Measurements from ENCODE around the gene REV3L. TPM values are rescaled to one million over a fixed set of nuclear protein-coding genes. Genes with fewer than 3 reads are reported as not detected.

REV3L gene
- total and polyA plus RNA-seq, 2 donors (not counting 1 experiment from before 2014, with no cell fraction given) = 42.9 to 127 TPM

DNA sequence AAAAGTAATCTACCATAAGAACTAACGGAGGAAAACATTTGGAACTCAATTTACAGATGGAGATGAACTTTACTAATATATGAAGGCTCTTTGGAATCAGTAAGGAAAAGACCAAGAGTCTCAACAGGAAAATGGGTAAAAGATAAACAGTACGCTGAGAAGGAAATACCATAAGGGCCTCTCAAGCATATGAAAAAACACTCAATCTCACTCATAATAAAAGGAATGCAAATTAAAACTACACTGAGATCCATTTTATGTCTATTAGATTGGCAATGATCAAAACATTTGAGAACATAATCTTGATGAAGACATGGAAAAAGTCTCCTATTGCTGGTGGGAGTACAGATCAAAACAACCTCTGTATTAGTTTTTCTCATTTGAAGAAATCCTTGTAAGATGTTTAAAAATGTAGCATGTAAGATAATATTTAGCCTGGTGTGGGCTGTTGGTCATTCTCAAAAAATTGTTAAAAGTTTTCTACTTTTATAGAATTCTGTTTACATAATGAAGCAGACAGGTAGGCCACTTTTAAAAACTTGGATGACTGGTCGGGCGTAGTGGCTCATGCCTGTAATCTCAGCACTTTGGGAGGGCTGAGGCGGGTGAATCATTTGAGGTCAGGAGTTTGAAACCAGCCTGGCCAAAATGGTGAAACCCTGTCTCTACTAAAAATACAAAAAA is 14.5 kb downstream of the REV3L start:
- H2AFZ ChIP-seq (ENCODE audit: low read length) = no peak overlapping the region
- DNase-seq (ENCODE audit: low read depth in 2 of 2) = peak in 1 of 2 donors; percentile 84
- H3K9me3 ChIP-seq (ENCODE audit: control insufficient read depth, insufficient read depth, low read depth, low read length) = no peaks in the 10 kb centered on the region
- H3K4me3 ChIP-seq (replicated peaks in 1 of 4; ENCODE audit: control extremely low read depth in 1 of 4, insufficient read depth in 1 of 4, low read depth in 3 of 4, low read length in 4 of 4) = no peak overlapping the region
- peaks cover 6% of the 10 kb centered on the region for H3K36me3 ChIP-seq (ENCODE audit: control insufficient read depth, insufficient read depth, low read length)
- H3K27ac ChIP-seq (ENCODE audit: insufficient read depth, low read length) = no peak overlapping the region
- TF ChIP-seq, protein P1, sequence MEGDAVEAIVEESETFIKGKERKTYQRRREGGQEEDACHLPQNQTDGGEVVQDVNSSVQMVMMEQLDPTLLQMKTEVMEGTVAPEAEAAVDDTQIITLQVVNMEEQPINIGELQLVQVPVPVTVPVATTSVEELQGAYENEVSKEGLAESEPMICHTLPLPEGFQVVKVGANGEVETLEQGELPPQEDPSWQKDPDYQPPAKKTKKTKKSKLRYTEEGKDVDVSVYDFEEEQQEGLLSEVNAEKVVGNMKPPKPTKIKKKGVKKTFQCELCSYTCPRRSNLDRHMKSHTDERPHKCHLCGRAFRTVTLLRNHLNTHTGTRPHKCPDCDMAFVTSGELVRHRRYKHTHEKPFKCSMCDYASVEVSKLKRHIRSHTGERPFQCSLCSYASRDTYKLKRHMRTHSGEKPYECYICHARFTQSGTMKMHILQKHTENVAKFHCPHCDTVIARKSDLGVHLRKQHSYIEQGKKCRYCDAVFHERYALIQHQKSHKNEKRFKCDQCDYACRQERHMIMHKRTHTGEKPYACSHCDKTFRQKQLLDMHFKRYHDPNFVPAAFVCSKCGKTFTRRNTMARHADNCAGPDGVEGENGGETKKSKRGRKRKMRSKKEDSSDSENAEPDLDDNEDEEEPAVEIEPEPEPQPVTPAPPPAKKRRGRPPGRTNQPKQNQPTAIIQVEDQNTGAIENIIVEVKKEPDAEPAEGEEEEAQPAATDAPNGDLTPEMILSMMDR (conservative IDR thresholded peaks at IDR 0.05 in 1 of 2, IDR thresholded peaks at IDR 0.05 in 1 of 2; ENCODE audit: low read depth in 1 of 2, low read length in 2 of 2) = no peak
- TF ChIP-seq EZH2 (IDR thresholded peaks at IDR 0.05; ENCODE audit: low read length, missing control alignments) = no peak
- peaks cover 60% of the 10 kb centered on the region for H3K79me2 ChIP-seq (ENCODE audit: control insufficient read depth, insufficient read depth, low read length)
- H4K20me1 ChIP-seq (ENCODE audit: control insufficient read depth, extremely low read depth, insufficient read depth, low read length) = peaks cover 2% of the 10 kb centered on the region
- no peaks in the 10 kb centered on the region for H3K4me1 ChIP-seq (ENCODE audit: control insufficient read depth, extremely low read depth, insufficient read depth, low read length)
- H3K27me3 ChIP-seq (ENCODE audit: control insufficient read depth, insufficient read depth, low read length) = no peaks in the 10 kb centered on the region
- no peak overlapping the region for H3K9ac ChIP-seq (ENCODE audit: insufficient read depth, low read length)
- H3K4me2 ChIP-seq (ENCODE audit: extremely low read depth, insufficient read depth, low read length) = no peak overlapping the region

DNA sequence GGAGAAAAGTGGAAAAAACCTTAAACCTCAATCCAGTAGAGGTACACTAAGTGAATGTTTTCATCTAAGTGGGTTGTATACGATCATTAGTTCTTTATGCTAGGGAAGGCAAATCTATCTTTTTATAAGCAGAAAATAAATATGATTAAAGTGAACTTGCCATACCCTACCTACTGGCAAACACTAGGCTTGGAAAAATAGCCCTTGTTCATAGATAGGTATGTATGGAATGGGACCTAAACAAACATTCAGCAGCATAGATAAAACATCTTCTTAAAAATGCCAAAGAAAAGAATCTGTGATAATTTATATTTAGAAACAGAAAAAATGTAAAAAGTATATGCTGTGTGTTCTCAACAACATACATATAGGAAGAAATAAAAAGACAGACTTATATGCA is 18.8 kb downstream of the REV3L start:
- Histone ChIP-seq H3K79me2 (ENCODE audit: control insufficient read depth, insufficient read depth, low read length) (peaks cover 65% of the 10 kb centered on the region), H2AFZ (ENCODE audit: low read length) (no peak overlapping the region), H3K9ac (ENCODE audit: insufficient read depth, low read length) (no peak overlapping the region), H3K36me3 (ENCODE audit: control insufficient read depth, insufficient read depth, low read length) (peaks cover 10% of the 10 kb centered on the region), H3K4me1 (ENCODE audit: control insufficient read depth, extremely low read depth, insufficient read depth, low read length) (peaks cover 3% of the 10 kb centered on the region), H3K4me2 (ENCODE audit: extremely low read depth, insufficient read depth, low read length) (no peak overlapping the region), H4K20me1 (ENCODE audit: control insufficient read depth, extremely low read depth, insufficient read depth, low read length) (peaks cover 4% of the 10 kb centered on the region), H3K4me3 (replicated peaks in 1 of 4; ENCODE audit: control extremely low read depth in 1 of 4, insufficient read depth in 1 of 4, low read depth in 3 of 4, low read length in 4 of 4) (no peak overlapping the region), H3K9me3 (ENCODE audit: control insufficient read depth, insufficient read depth, low read depth, low read length) (no peaks in the 10 kb centered on the region), H3K27me3 (ENCODE audit: control insufficient read depth, insufficient read depth, low read length) (no peaks in the 10 kb centered on the region), H3K27ac (ENCODE audit: insufficient read depth, low read length) (no peak overlapping the region)
- DNase-seq (ENCODE audit: low read depth in 2 of 2) = peak in 1 of 2 donors; percentile 43
- no peak for TF ChIP-seq EZH2 (IDR thresholded peaks at IDR 0.05; ENCODE audit: low read length, missing control alignments)
- TF ChIP-seq, protein P1 (conservative IDR thresholded peaks at IDR 0.05 in 1 of 2, IDR thresholded peaks at IDR 0.05 in 1 of 2; ENCODE audit: low read depth in 1 of 2, low read length in 2 of 2) = no peak

DNA sequence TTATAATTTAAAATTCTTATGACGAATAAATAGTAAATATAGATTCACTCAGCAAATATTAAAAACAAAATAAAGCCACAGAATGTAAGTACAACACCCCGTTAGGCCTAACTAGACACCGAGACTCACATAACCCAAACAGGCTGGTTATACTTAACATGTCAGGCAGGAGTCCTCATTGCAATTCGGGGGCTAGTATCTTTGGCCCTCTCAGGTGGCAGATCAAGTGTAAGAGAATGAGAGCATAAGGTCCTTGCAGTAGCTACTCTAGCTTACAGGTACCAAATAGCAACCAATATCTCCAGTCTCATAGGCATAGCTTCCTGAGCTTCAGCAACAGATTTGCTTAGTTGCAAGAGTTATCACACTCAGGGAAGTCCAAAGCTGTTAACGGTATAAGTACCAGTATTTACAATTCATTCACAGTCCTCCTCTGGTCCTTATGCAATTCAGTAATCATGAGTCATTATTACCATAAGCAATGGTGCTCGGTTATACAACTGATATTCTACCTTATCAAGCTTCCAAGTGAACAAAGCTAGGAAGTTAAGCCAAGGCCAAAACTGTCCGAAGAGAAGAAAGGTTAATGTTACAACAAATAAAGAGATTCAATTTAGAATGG is 20.1 kb downstream of the REV3L start:
- Histone ChIP-seq H3K4me2 (ENCODE audit: extremely low read depth, insufficient read depth, low read length) (peak overlapping the region; percentile 37), H3K9me3 (ENCODE audit: control insufficient read depth, insufficient read depth, low read depth, low read length) (no peaks in the 10 kb centered on the region), H3K4me3 (replicated peaks in 1 of 4; ENCODE audit: control extremely low read depth in 1 of 4, insufficient read depth in 1 of 4, low read depth in 3 of 4, low read length in 4 of 4) (no peak overlapping the region), H3K36me3 (ENCODE audit: control insufficient read depth, insufficient read depth, low read length) (peaks cover 8% of the 10 kb centered on the region), H3K4me1 (ENCODE audit: control insufficient read depth, extremely low read depth, insufficient read depth, low read length) (peaks cover 3% of the 10 kb centered on the region), H3K79me2 (ENCODE audit: control insufficient read depth, insufficient read depth, low read length) (peaks cover 74% of the 10 kb centered on the region), H3K27ac (ENCODE audit: insufficient read depth, low read length) (peak overlapping the region; percentile 42), H4K20me1 (ENCODE audit: control insufficient read depth, extremely low read depth, insufficient read depth, low read length) (peaks cover 4% of the 10 kb centered on the region), H3K9ac (ENCODE audit: insufficient read depth, low read length) (no peak overlapping the region), H3K27me3 (ENCODE audit: control insufficient read depth, insufficient read depth, low read length) (no peaks in the 10 kb centered on the region), H2AFZ (ENCODE audit: low read length) (no peak overlapping the region)
- TF ChIP-seq EZH2 (IDR thresholded peaks at IDR 0.05; ENCODE audit: low read length, missing control alignments) = no peak
- TF ChIP-seq, protein P1 (conservative IDR thresholded peaks at IDR 0.05 in 1 of 2, IDR thresholded peaks at IDR 0.05 in 1 of 2; ENCODE audit: low read depth in 1 of 2, low read length in 2 of 2) = no peak
- peak; percentile 65 to 80 for DNase-seq (ENCODE audit: low read depth in 2 of 2)

All from fibroblast of lung (primary cell).